Sigmoid colon (tissue), 7 donors: Measurements from ENCODE around the gene SNTB2. TPM values are rescaled to one million over a fixed set of nuclear protein-coding genes. Genes with fewer than 3 reads are reported as not detected.
A peak's percentile ranks its signal among the peaks of the same experiment; 100 is the strongest.
"Not testable (repeated sequence)": the region's sequence is repeated elsewhere in the genome, so short reads cannot be mapped to it uniquely, and the experiment has no call there.

ENCODE experiments used
- DNase-seq: peaks from one replicate; pipeline ENCODE4 v3.0.0-alpha.2; 2019
- H3K27ac ChIP-seq, 4 donors: fragments of 200-600 bp; sonication (generic); one replicate each; pipeline ENCODE4 v1.5.1; 2016 to 2019; ENCODE audit warnings: mild to moderate bottlenecking in 1 of 4
- H3K27me3 ChIP-seq, 3 donors: fragments of 200-600 bp; sonication (generic); one replicate each; pipeline ENCODE4 v1.5.1; 2019; ENCODE audit warnings: mild to moderate bottlenecking in 1 of 3
- H3K36me3 ChIP-seq, 4 donors: fragments of 200-600 bp; sonication (generic); one replicate each; pipeline ENCODE4 v1.5.1; 2016 to 2019
- H3K4me1 ChIP-seq, 4 donors: fragments of 200-600 bp; sonication (generic); one replicate each; pipeline ENCODE4 v1.5.1; 2017 to 2019
- H3K4me3 ChIP-seq, 4 donors: fragments of 200-600 bp; sonication (generic); one replicate each; pipeline ENCODE4 v1.5.1; 2017 to 2019; ENCODE audit warnings: mild to moderate bottlenecking in 2 of 4, moderate library complexity in 1 of 4
- H3K9me3 ChIP-seq, 4 donors: fragments of 200-600 bp in 3 of 4; sonication (generic) in 3 of 4; one replicate each; pipeline versions ENCODE4 v1.5.1 to v1.6.1; 2013 to 2019
- EP300 ChIP-seq, 4 donors: sonication (generic); formaldehyde crosslinking; IDR thresholded peaks; one replicate each; pipeline ENCODE4 v1.6.1; 2017; ENCODE audit warnings: antibody characterized with exemption in 4 of 4
- POLR2A ChIP-seq, 2 donors: fragments of 450-650 bp; IDR thresholded peaks; one replicate each; pipeline ENCODE4 v1.6.1; 2016; ENCODE audit warnings: antibody characterized with exemption in 2 of 2, mild to moderate bottlenecking in 2 of 2, moderate library complexity in 2 of 2
- POLR2AphosphoS5 ChIP-seq, 4 donors: sonication (generic); formaldehyde crosslinking; IDR thresholded peaks; one replicate each; pipeline ENCODE4 v1.6.1; 2017; ENCODE audit warnings: antibody characterized with exemption in 4 of 4
- WGBS, 2 donors: extraction: QIAGEN DNeasy Blood & Tissue Kit; methylation state at CpG; one replicate each; pipeline ENCODE4 v1.1.7; 2013; 5-methylcytosine and 5-hydroxymethylcytosine counted together
- intact Hi-C: fragments of 100-400 bp; cut with DNase I; formaldehyde crosslinking; loops from one replicate; pipeline ENCODE4 v1.15.1; 2023
- polyA plus RNA-seq, 3 donors: library from polyadenylated mRNA; stranded (reverse); fragments of 200-250 nt; gene quantifications; one replicate each; pipeline ENCODE4 v1.2.3, GENCODE V29; 2013
- total RNA-seq, 4 donors: library from RNA; depleted of rRNA; stranded (reverse); fragments of >200 nt; gene quantifications; one replicate each; pipeline ENCODE4 v1.1.0, GENCODE V29; 2016
- TF ChIP-seq, protein P1 (sequence below), 4 experiments: fragments of 450-650 bp in 3 of 4; fragments of 200-600 bp in 1 of 4; IDR thresholded peaks; one replicate each; pipeline ENCODE4 v1.5.1; 2016 to 2019; ENCODE audit warnings: antibody characterized with exemption in 4 of 4, mild to moderate bottlenecking in 3 of 4, moderate library complexity in 2 of 4
- donor health status: healthy with polysubstance abuse.
- donor health status: Bipolar disorder and iron deficiency.
- donor health status: healthy.

SNTB2 gene
- total and polyA plus RNA-seq, 7 donors = 4.2 to 38.2 (median 23.2) TPM

GRCh38 chr16:69244336-69244735 lies 57.4 kb downstream of the SNTB2 start:
- no peak for DNase-seq
- no peaks in the 10 kb centered on the region for H3K9me3 ChIP-seq
- no peak overlapping the region for H3K27ac ChIP-seq
- no peak overlapping the region for H3K4me3 ChIP-seq
- TF ChIP-seq POLR2AphosphoS5 (IDR thresholded peaks at IDR 0.05) (no peak), POLR2A (IDR thresholded peaks at IDR 0.05) (no peak), EP300 (IDR thresholded peaks at IDR 0.05) (no peak)
- TF ChIP-seq, protein P1, sequence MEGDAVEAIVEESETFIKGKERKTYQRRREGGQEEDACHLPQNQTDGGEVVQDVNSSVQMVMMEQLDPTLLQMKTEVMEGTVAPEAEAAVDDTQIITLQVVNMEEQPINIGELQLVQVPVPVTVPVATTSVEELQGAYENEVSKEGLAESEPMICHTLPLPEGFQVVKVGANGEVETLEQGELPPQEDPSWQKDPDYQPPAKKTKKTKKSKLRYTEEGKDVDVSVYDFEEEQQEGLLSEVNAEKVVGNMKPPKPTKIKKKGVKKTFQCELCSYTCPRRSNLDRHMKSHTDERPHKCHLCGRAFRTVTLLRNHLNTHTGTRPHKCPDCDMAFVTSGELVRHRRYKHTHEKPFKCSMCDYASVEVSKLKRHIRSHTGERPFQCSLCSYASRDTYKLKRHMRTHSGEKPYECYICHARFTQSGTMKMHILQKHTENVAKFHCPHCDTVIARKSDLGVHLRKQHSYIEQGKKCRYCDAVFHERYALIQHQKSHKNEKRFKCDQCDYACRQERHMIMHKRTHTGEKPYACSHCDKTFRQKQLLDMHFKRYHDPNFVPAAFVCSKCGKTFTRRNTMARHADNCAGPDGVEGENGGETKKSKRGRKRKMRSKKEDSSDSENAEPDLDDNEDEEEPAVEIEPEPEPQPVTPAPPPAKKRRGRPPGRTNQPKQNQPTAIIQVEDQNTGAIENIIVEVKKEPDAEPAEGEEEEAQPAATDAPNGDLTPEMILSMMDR (IDR thresholded peaks at IDR 0.05) = no peak
- peaks cover 0 to 21% (median 4%) of the 10 kb centered on the region in 4 donors for H3K36me3 ChIP-seq
- WGBS, 2 donors = 31 to 68% methylated on average over 1 of the region's 1 CpG
- no peaks in the 10 kb centered on the region for H3K27me3 ChIP-seq
- intact Hi-C loops = no loop called here
- peaks cover 0 to 25% (median 11%) of the 10 kb centered on the region in 4 donors for H3K4me1 ChIP-seq

GRCh38 chr16:69250081-69250480 lies 63.1 kb downstream of the SNTB2 start:
- Histone ChIP-seq H3K4me1 (peaks cover 0 to 14% (median 6%) of the 10 kb centered on the region in 4 donors), H3K36me3 (peaks cover 0 to 21% (median 4%) of the 10 kb centered on the region in 4 donors), H3K9me3 (no peaks in the 10 kb centered on the region), H3K27me3 (no peaks in the 10 kb centered on the region), H3K4me3 (no peak overlapping the region), H3K27ac (no peak overlapping the region)
- TF ChIP-seq EP300 (IDR thresholded peaks at IDR 0.05) (no peak), POLR2A (IDR thresholded peaks at IDR 0.05) (no peak), POLR2AphosphoS5 (IDR thresholded peaks at IDR 0.05) (no peak)
- TF ChIP-seq, protein P1 (IDR thresholded peaks at IDR 0.05) = no peak
- no peak for DNase-seq
- intact Hi-C loops = no loop called here
- WGBS, 2 donors = 87 to 96% methylated on average over 3 of the region's 3 CpGs

- 76 to 81% methylated on average over 5 of the region's 5 CpGs for WGBS, 2 donors
- no peak overlapping the region for H3K4me3 ChIP-seq
- no peaks in the 10 kb centered on the region for H3K9me3 ChIP-seq
- H3K4me1 ChIP-seq = peaks cover 0 to 17% (median 7%) of the 10 kb centered on the region in 4 donors
- H3K27ac ChIP-seq = peak overlapping the region; percentile 25 to 71 (median 56)
- intact Hi-C loops = no loop called here
- no peak for DNase-seq
- TF ChIP-seq POLR2AphosphoS5 (IDR thresholded peaks at IDR 0.05) = peak in 2 of 4 donors; percentile 36 to 42
- TF ChIP-seq, protein P1 (IDR thresholded peaks at IDR 0.05) = no peak
- no peak for TF ChIP-seq POLR2A (IDR thresholded peaks at IDR 0.05)
- TF ChIP-seq EP300 (IDR thresholded peaks at IDR 0.05) = no peak
- H3K27me3 ChIP-seq = no peaks in the 10 kb centered on the region
- H3K36me3 ChIP-seq = peaks cover 0 to 4% (median 0%) of the 10 kb centered on the region in 4 donors
Observed at GRCh38 chr16:69253870-69254341, 66.9 kb downstream of the SNTB2 start.

DNA sequence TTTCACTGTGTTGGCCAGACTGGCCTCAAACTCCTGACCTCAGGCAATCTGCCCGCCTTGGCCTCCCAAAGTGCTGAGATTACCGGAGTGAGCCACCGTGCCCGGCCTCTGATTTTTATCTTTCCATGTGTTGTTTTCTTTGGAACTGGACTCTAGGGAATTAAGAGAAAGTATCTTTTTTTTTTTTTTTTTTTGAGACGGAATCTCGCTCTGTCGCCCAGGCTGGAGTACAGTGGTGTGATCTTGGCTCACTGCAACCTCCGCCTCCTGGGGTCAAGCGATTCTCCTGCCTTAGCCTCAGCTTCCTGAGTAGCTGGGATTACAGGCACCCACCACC lies 72.4 kb downstream of the SNTB2 start:
- DNase-seq, H3K27me3 ChIP-seq, H3K9me3 ChIP-seq, H3K4me3 ChIP-seq, H3K27ac ChIP-seq, intact Hi-C loops: not testable (repeated sequence)
- Histone ChIP-seq H3K4me1 (peaks cover 0 to 12% (median 2%) of the 10 kb centered on the region in 4 donors), H3K36me3 (peaks cover 0 to 14% (median 9%) of the 10 kb centered on the region in 4 donors)
- WGBS, 2 donors = 93 to 97% methylated on average over 9 of the region's 9 CpGs

GRCh38 chr16:69260019-69260418 lies 73.1 kb downstream of the SNTB2 start:
- intact Hi-C loops = no loop called here
- H3K9me3 ChIP-seq = no peaks in the 10 kb centered on the region
- no peak overlapping the region for H3K4me3 ChIP-seq
- no peak overlapping the region for H3K27ac ChIP-seq
- WGBS, 2 donors = 87 to 93% methylated on average over 4 of the region's 4 CpGs
- no peaks in the 10 kb centered on the region for H3K27me3 ChIP-seq
- no peak for DNase-seq
- H3K36me3 ChIP-seq = peaks cover 0 to 14% (median 9%) of the 10 kb centered on the region in 4 donors
- H3K4me1 ChIP-seq = peaks cover 0 to 6% (median 0%) of the 10 kb centered on the region in 4 donors
- TF ChIP-seq POLR2AphosphoS5 (IDR thresholded peaks at IDR 0.05) (no peak), POLR2A (IDR thresholded peaks at IDR 0.05) (no peak), EP300 (IDR thresholded peaks at IDR 0.05) (no peak)
- TF ChIP-seq, protein P1 (IDR thresholded peaks at IDR 0.05) = no peak
